Liver (tissue), 9 donors: ENCODE results near the gene SHLD2. TPM values are rescaled to one million over a fixed set of nuclear protein-coding genes. Genes with fewer than 3 reads are reported as not detected.
"Not testable (repeated sequence)": the region's sequence is repeated elsewhere in the genome, so short reads cannot be mapped to it uniquely, and the experiment has no call there.

Experiments
- DNase-seq: peaks from one replicate; pipeline ENCODE4 v3.0.0-alpha.2; 2017; ENCODE audit warnings: low spot score
- H3K27ac ChIP-seq, 2 donors: one replicate each; pipeline ENCODE4 v1.7.0; 2013; ENCODE audit warnings: inconsistent platforms in 2 of 2, low read length in 2 of 2, control low read depth in 1 of 2, low read depth in 1 of 2, mild to moderate bottlenecking in 1 of 2
- H3K27me3 ChIP-seq, 4 donors: one replicate each; pipeline versions ENCODE4 v1.6.1 to v1.7.0; 2013; ENCODE audit warnings: low read length in 3 of 4, inconsistent platforms in 1 of 4, mild to moderate bottlenecking in 1 of 4, moderate library complexity in 1 of 4; ENCODE audit not compliant: control insufficient read depth in 4 of 4, insufficient read depth in 4 of 4
- H3K36me3 ChIP-seq, 4 donors: one replicate each; pipeline versions ENCODE4 v1.6.1 to v1.7.0; 2013; ENCODE audit warnings: low read length in 3 of 4, mild to moderate bottlenecking in 3 of 4, low read depth in 1 of 4, moderate library complexity in 1 of 4; ENCODE audit not compliant: control insufficient read depth in 4 of 4, insufficient read depth in 3 of 4
- H3K4me1 ChIP-seq, 4 donors: one replicate each; pipeline versions ENCODE4 v1.6.1 to v1.7.0; 2013; ENCODE audit warnings: low read length in 3 of 4, mild to moderate bottlenecking in 3 of 4, moderate library complexity in 1 of 4; ENCODE audit not compliant: control insufficient read depth in 4 of 4, insufficient read depth in 4 of 4
- H3K4me3 ChIP-seq, 3 donors: one replicate each; pipeline versions ENCODE4 v1.6.1 to v1.7.0; 2013; ENCODE audit warnings: low read length in 3 of 3, control low read depth in 1 of 3, low read depth in 1 of 3, mild to moderate bottlenecking in 1 of 3
- H3K9ac ChIP-seq, 2 donors: one replicate each; pipeline ENCODE4 v1.7.0; 2013; ENCODE audit warnings: low read length in 2 of 2, mild to moderate bottlenecking in 2 of 2, moderate library complexity in 2 of 2, control low read depth in 1 of 2, low read depth in 1 of 2
- H3K9me3 ChIP-seq, 4 donors: one replicate each; pipeline versions ENCODE4 v1.6.1 to v1.7.0; 2013; ENCODE audit warnings: low read length in 3 of 4; ENCODE audit not compliant: control insufficient read depth in 4 of 4
- EGR1 ChIP-seq, 2 donors: IDR thresholded peaks; 2 replicates each; pipeline ENCODE4 v1.6.1; 2016 to 2018; ENCODE audit warnings: antibody characterized with exemption in 2 of 2, low read depth in 2 of 2
- FOXA2 ChIP-seq: IDR thresholded peaks from 2 replicates; pipeline ENCODE4 v1.6.1; 2016; ENCODE audit warnings: antibody characterized with exemption
- GABPA ChIP-seq, 2 donors: IDR thresholded peaks in 1 of 2; conservative IDR thresholded peaks in 1 of 2; 2 replicates each; pipeline ENCODE4 v1.6.1; 2016; ENCODE audit warnings: antibody characterized with exemption in 2 of 2, mild to moderate bottlenecking in 1 of 2, moderate library complexity in 1 of 2
- HNF4A ChIP-seq, 2 donors: conservative IDR thresholded peaks; 2 replicates each; pipeline ENCODE4 v1.6.1; 2016; ENCODE audit warnings: antibody characterized with exemption in 2 of 2, mild to moderate bottlenecking in 2 of 2
- HNF4G ChIP-seq: IDR thresholded peaks from 2 replicates; pipeline ENCODE4 v1.6.1; 2016; ENCODE audit warnings: antibody characterized with exemption
- JUND ChIP-seq, 2 donors: IDR thresholded peaks; 2 replicates each; pipeline ENCODE4 v1.6.1; 2016; ENCODE audit warnings: antibody characterized with exemption in 2 of 2
- NR2F2 ChIP-seq: IDR thresholded peaks from 2 replicates; pipeline ENCODE4 v1.6.1; 2016; ENCODE audit warnings: antibody characterized with exemption
- RAD21 ChIP-seq, 2 donors: IDR thresholded peaks; 2 replicates each; pipeline ENCODE4 v1.6.1; 2016; ENCODE audit warnings: antibody characterized with exemption in 2 of 2, mild to moderate bottlenecking in 2 of 2
- RXRA ChIP-seq, 2 donors: IDR thresholded peaks; 2 replicates each; pipeline ENCODE4 v1.6.1; 2017 to 2018; ENCODE audit warnings: antibody characterized with exemption in 2 of 2, mild to moderate bottlenecking in 1 of 2
- SP1 ChIP-seq: IDR thresholded peaks from 2 replicates; pipeline ENCODE4 v1.6.1; 2018; ENCODE audit warnings: antibody characterized with exemption, mild to moderate bottlenecking
- TAF1 ChIP-seq: conservative IDR thresholded peaks from 2 replicates; pipeline ENCODE4 v1.6.1; 2016; ENCODE audit warnings: antibody characterized with exemption, mild to moderate bottlenecking
- YY1 ChIP-seq: IDR thresholded peaks from 2 replicates; pipeline ENCODE4 v1.6.1; 2016; ENCODE audit warnings: antibody characterized with exemption, mild to moderate bottlenecking
- WGBS: extraction: QIAGEN DNeasy Blood & Tissue Kit; methylation state at CpG from one replicate; pipeline ENCODE4 v1.1.7; 2013; 5-methylcytosine and 5-hydroxymethylcytosine counted together
- polyA plus RNA-seq, 2 donors: library from polyadenylated mRNA; stranded (reverse) in 1 of 2; unstranded in 1 of 2; fragments of 200-250 nt in 1 of 2; fragments of >200 nt in 1 of 2; fragmentation: Nextera tagmentation in 1 of 2; extraction: Ambion mirVana in 1 of 2; gene quantifications; one replicate each; pipeline versions ENCODE4 v1.2.1 to v1.2.3, GENCODE V29; 2013 to 2015
- total RNA-seq, 2 donors: library from RNA; depleted of rRNA; stranded (reverse); fragments of >200 nt; gene quantifications; one replicate each; pipeline ENCODE4 v1.2.3, GENCODE V29; 2014
- TF ChIP-seq, protein P1 (sequence below): fragments of 150-350 bp; IDR thresholded peaks from 2 replicates; pipeline ENCODE4 v1.5.1; 2017; ENCODE audit warnings: improper control_type of control experiment, low read depth, low read length; ENCODE audit not compliant: missing input control
- TF ChIP-seq, protein P2 (sequence below): IDR thresholded peaks from 2 replicates; pipeline ENCODE4 v1.6.1; 2016; ENCODE audit warnings: antibody characterized with exemption
- donor health status: healthy.
- donor health status: healthy.
- donor health status: healthy.
- donor health status: healthy.
- donor health status: healthy.

Gene SHLD2
- total and polyA plus RNA-seq, 4 donors = 11.7 to 39.5 (median 24.9) TPM

DNA sequence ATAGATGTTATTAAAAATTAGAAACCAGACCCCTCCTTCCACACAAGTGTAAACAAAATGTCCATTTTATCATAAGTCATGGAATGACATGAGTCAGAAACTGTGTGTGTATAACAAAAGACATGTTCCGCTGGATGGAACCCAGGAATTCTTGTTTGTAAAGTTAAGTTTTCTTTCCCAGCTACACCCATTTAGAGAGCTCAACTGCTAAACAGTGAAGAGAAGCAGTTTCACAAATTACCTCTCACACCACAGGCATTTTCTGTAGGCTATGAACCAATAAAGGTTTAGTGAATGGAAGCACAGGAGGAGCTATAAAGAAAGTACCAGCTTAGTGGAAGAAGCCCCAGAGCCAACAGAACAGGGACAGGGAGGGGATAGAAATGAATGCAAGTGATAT is 12.8 kb upstream of the SHLD2 start:
- DNase-seq = not testable (repeated sequence)

DNA sequence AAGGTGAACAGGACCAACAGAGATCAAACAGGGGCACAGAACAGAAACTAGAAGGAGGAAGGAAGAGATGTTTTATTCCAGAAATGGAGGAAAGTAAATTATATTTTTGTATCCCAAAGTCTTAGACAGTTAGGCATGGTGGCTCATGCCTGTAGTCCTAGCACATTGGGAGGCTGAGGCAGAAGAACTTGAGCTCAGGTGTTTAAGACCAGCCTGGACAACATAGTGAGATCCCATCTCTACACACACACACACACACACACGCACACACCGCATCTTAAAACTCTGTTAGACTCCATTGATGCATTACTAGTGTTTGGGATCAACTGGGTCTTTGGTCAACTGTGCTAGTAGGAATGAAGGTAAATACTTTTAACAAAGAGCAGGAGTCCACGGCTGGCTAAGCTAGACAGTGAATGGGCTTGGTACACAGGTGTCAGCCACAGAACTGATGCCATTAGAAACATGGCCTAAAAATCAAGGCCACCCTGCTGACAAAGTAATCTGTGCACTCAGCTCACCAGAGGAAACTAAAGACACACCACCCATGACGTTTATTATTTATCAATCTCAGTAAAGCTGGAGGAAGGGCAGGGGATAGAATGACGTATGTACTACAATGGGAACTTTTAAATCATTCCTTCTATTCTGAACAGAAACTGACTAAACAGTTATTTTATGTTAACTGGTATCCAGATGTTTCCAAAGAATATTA is 11.3 kb upstream of the SHLD2 start:
- DNase-seq, H3K4me3 ChIP-seq, H3K36me3 ChIP-seq, H3K27me3 ChIP-seq, H3K9me3 ChIP-seq, H3K9ac ChIP-seq: not testable (repeated sequence)
- Histone ChIP-seq H3K27ac (peak overlapping the region; percentile 35 to 54), H3K4me1 (peaks cover 13 to 35% (median 17%) of the 10 kb centered on the region in 4 donors)
- WGBS = 38% methylated on average over 5 of the region's 5 CpGs

More for the DNA sequence above, 12.8 kb upstream of the SHLD2 start:
- H3K9me3 ChIP-seq, H3K36me3 ChIP-seq, H3K27me3 ChIP-seq, H3K4me3 ChIP-seq: not testable (repeated sequence)
- WGBS = 71% methylated on average over 1 of the region's 1 CpG
- peaks cover 3 to 28% (median 12%) of the 10 kb centered on the region in 4 donors for H3K4me1 ChIP-seq
- peak overlapping the region in 1 of 2 donors; percentile 18 for H3K9ac ChIP-seq
- H3K27ac ChIP-seq = peak overlapping the region; percentile 32 to 35

DNA sequence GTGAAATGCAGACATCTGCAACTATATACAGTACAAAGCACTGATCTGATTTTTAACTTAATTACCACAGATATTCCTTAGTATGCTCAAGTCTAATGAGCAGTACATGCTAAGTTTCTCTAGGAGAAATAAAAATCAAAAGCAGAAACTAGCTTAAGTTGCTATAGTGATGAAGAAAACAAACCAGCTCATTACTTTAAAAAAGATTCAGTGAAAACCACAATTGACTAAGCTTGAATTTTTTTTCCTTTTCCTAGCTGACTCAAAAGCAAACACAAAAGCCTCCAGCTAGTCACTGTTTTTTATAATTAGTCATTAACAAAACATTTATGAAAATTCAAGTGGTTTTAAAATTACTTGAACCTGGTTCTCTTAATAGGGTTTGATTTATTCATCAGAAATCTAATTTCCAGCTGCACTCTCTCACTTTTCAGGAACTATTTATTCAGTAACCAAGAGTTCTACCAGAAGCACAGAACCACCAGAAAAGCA is 10.7 kb upstream of the SHLD2 start:
- not testable (repeated sequence) for H3K4me3 ChIP-seq
- H3K4me1 ChIP-seq = peaks cover 15 to 41% (median 21%) of the 10 kb centered on the region in 4 donors

DNA sequence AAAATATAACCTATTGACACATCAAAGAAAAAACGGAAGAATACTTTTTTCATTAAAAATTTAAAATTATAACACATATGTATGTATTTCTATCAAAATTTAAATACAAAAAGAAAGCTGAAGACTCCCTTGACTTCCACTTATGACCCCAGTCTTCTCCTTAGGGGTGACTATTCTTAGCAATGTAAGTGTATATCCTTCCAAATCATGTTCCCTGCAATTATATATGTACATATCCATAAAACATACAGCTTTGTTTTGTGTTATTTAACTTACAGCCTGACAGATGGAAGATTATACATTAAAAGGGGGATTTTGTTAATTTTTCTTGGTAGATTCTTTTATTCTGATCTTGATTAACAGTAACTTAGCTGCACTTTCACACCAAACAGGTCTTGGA is 9.5 kb upstream of the SHLD2 start:
- WGBS = 76% methylated on average over 1 of the region's 1 CpG
- H3K4me1 ChIP-seq = peaks cover 21 to 51% (median 28%) of the 10 kb centered on the region in 4 donors

More for the DNA sequence above, 10.7 kb upstream of the SHLD2 start:
- H3K27me3 ChIP-seq, H3K36me3 ChIP-seq, DNase-seq, H3K9me3 ChIP-seq: not testable (repeated sequence)
- Histone ChIP-seq H3K9ac (peak overlapping the region in 1 of 2 donors; percentile 48), H3K27ac (peak overlapping the region; percentile 28 to 50)

DNA sequence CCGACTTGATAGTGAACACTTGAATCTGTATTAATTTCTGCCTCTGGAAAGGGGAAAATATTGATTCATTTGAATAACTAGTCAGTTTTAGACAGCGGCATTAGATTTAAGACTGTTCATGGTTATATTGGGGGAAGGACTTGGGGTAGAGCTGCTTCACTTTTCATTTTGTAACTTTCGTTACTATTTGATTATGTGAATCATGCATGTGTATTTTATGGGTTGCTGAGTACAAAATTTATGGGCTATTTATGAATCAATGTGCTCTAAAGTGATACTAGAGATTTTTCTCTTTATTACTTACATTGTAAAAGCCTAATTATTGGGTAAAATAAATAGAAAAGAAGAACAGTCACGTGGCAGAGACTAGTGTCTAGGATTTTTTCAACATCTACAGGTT is 5.3 kb upstream of the SHLD2 start:
- Histone ChIP-seq H3K36me3 (peaks cover 0 to 5% (median 4%) of the 10 kb centered on the region in 4 donors), H3K9ac (peak overlapping the region in 1 of 2 donors; percentile 92), H3K4me3 (peak overlapping the region in 1 of 3 donors; percentile 27), H3K9me3 (no peaks in the 10 kb centered on the region), H3K4me1 (peaks cover 17 to 43% (median 24%) of the 10 kb centered on the region in 4 donors), H3K27ac (peak overlapping the region; percentile 43 to 47), H3K27me3 (no peaks in the 10 kb centered on the region)
- no peak for DNase-seq
- 55% methylated on average over 4 of the region's 4 CpGs for WGBS
- TF ChIP-seq HNF4G (no peak), RXRA (IDR thresholded peaks at IDR 0.05) (no peak), RAD21 (IDR thresholded peaks at IDR 0.05) (no peak), SP1 (no peak), HNF4A (conservative IDR thresholded peaks at IDR 0.05) (no peak), JUND (IDR thresholded peaks at IDR 0.05) (no peak), NR2F2 (no peak), FOXA2 (no peak), YY1 (no peak), TAF1 (no peak), EGR1 (IDR thresholded peaks at IDR 0.05; ENCODE audit: low read depth in 2 of 2) (no peak), GABPA (IDR thresholded peaks at IDR 0.05 in 1 of 2, conservative IDR thresholded peaks at IDR 0.05 in 1 of 2) (no peak)
- TF ChIP-seq, protein P1, sequence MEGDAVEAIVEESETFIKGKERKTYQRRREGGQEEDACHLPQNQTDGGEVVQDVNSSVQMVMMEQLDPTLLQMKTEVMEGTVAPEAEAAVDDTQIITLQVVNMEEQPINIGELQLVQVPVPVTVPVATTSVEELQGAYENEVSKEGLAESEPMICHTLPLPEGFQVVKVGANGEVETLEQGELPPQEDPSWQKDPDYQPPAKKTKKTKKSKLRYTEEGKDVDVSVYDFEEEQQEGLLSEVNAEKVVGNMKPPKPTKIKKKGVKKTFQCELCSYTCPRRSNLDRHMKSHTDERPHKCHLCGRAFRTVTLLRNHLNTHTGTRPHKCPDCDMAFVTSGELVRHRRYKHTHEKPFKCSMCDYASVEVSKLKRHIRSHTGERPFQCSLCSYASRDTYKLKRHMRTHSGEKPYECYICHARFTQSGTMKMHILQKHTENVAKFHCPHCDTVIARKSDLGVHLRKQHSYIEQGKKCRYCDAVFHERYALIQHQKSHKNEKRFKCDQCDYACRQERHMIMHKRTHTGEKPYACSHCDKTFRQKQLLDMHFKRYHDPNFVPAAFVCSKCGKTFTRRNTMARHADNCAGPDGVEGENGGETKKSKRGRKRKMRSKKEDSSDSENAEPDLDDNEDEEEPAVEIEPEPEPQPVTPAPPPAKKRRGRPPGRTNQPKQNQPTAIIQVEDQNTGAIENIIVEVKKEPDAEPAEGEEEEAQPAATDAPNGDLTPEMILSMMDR = no peak
- TF ChIP-seq, protein P2, sequence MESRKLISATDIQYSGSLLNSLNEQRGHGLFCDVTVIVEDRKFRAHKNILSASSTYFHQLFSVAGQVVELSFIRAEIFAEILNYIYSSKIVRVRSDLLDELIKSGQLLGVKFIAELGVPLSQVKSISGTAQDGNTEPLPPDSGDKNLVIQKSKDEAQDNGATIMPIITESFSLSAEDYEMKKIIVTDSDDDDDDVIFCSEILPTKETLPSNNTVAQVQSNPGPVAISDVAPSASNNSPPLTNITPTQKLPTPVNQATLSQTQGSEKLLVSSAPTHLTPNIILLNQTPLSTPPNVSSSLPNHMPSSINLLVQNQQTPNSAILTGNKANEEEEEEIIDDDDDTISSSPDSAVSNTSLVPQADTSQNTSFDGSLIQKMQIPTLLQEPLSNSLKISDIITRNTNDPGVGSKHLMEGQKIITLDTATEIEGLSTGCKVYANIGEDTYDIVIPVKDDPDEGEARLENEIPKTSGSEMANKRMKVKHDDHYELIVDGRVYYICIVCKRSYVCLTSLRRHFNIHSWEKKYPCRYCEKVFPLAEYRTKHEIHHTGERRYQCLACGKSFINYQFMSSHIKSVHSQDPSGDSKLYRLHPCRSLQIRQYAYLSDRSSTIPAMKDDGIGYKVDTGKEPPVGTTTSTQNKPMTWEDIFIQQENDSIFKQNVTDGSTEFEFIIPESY = no peak

More for the DNA sequence above, 9.5 kb upstream of the SHLD2 start:
- no peak for TF ChIP-seq JUND (IDR thresholded peaks at IDR 0.05)
- no peak overlapping the region for H3K9ac ChIP-seq
- H3K27me3 ChIP-seq = no peaks in the 10 kb centered on the region
- peaks cover 0 to 5% (median 5%) of the 10 kb centered on the region in 4 donors for H3K36me3 ChIP-seq
- H3K27ac ChIP-seq = no peak overlapping the region
- DNase-seq = no peak
- H3K9me3 ChIP-seq = no peaks in the 10 kb centered on the region
- H3K4me3 ChIP-seq = no peak overlapping the region
